ENCODE data around the gene CDH4. TPM values are rescaled to one million over a fixed set of nuclear protein-coding genes. Genes with fewer than 3 reads are reported as not detected.

The CDH4 gene
- total RNA-seq, 6 donors from 2014 or later = 0.20 to 1.0 (median 0.40) TPM; not detected in 1

- Histone ChIP-seq H3K36me3 (no peaks in the 10 kb centered on the region), H3K4me1 (no peaks in the 10 kb centered on the region), H3K9me3 (no peaks in the 10 kb centered on the region), H3K27me3 (no peaks in the 10 kb centered on the region), H3K27ac (no peak overlapping the region), H3K4me3 (no peak overlapping the region)
- ATAC-seq (ENCODE audit: low FRiP score in 2 of 2) (no peak), DNase-seq (no peak)
- WGBS, 2 donors = 75 to 94% methylated on average over 8 of the region's 8 CpGs
- TF ChIP-seq CTCF (IDR thresholded peaks at IDR 0.05) (no peak), POLR2A (IDR thresholded peaks at IDR 0.05) (no peak), POLR2AphosphoS5 (IDR thresholded peaks at IDR 0.05) (no peak), EP300 (IDR thresholded peaks at IDR 0.05) (no peak)
Measured at GRCh38 chr20:61855286-61855685, 603.2 kb downstream of the CDH4 start.

DNA sequence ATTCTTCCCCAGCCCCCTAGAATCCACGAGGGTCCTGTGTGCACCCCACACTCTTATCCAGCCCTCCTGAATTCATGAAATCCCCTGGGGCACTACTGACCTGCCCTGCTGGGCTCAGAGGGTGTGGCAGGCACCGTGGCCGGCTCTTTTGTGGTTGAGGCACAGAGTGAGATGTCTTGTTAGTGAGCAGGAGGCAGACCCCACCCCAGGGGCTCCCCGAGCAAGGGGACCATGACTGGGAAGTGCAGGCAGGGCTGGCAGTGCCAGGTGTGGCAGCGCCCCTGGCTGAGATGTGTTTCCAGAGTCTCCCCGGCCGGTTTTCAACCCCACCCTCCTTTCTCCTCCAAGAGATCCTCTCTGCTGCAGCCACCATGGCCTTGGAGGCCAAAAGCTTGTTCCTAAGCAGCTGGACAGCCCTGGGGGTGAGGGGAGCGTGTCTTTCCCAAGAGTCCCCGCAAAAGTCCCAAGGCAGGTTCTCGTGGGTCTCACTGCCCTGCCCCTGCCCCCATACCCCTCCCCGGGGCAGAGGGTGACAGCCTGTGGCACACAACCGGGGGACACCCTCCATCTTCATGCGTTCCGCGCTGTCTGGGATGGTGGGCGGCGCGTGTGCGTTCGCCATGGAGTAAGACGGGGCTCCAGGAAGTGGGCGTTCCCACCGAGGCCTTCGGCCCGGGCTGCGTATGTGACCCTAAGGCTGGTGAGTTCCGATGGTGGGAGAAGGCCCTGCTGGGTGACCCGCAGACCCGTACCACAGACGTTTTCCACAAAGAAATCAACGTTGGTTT, 604.8 kb downstream of the CDH4 start:
- Histone ChIP-seq H3K4me1 (no peaks in the 10 kb centered on the region), H3K9me3 (no peaks in the 10 kb centered on the region), H3K4me3 (no peak overlapping the region), H3K36me3 (no peaks in the 10 kb centered on the region), H3K27me3 (no peaks in the 10 kb centered on the region), H3K27ac (no peak overlapping the region)
- DNase-seq (peak in 1 of 2 donors; percentile 59), ATAC-seq (ENCODE audit: low FRiP score in 2 of 2) (peak in 1 of 2 donors; percentile 23)
- TF ChIP-seq EP300 (IDR thresholded peaks at IDR 0.05) = no peak
- WGBS, 2 donors = 83 to 88% methylated on average over 28 to 31 of the region's 31 CpGs

DNA sequence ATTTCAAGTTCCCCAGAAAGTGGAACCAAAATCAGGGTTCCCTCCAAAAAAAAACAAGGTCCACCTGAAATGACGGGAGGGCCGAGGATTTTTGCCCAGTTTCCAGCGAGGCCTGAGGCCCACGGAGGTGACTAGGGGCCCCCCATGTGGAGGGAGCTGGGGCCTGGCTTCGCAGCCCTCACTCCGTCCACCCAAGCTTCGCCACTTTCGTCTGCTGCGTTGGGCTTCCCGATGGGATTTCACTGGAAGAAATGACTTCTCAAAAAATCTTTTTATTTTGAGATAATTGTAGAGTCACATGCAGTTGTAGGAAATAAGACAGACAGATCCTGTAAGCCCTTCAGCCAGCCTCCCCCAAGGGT, 605.3 kb downstream of the CDH4 start:
- no peak overlapping the region for H3K4me3 ChIP-seq
- no peaks in the 10 kb centered on the region for H3K27me3 ChIP-seq
- H3K9me3 ChIP-seq = no peaks in the 10 kb centered on the region
- no peaks in the 10 kb centered on the region for H3K4me1 ChIP-seq
- TF ChIP-seq EP300 (IDR thresholded peaks at IDR 0.05) = no peak
- no peak for TF ChIP-seq POLR2A (IDR thresholded peaks at IDR 0.05)
- TF ChIP-seq POLR2AphosphoS5 (IDR thresholded peaks at IDR 0.05) = no peak
- TF ChIP-seq CTCF (IDR thresholded peaks at IDR 0.05) = no peak
- H3K27ac ChIP-seq = no peak overlapping the region
- ATAC-seq (ENCODE audit: low FRiP score in 2 of 2) (no peak), DNase-seq (no peak)
- 76 to 80% methylated on average over 10 of the region's 10 CpGs for WGBS, 2 donors
- no peaks in the 10 kb centered on the region for H3K36me3 ChIP-seq

DNA sequence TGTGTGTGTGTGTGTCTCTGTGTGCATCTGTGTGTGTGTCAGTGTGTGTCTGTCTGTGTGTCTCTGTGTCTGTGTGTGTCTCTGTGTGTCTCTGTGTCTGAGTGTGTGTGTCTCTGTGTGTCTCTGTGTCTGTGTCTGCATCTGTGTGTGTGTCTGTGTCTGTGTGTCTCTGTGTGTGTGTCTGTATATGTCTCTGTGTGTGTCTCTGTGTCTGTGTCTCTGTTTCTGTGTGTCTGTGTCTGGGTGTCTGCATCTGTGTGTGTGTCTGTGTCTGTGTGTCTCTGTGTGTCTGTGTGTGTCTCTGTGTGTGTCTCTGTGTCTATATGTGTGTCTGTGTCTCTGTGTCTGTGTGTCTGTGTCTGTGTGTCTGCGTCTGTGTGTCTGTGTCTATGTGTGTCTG, 605.8 kb downstream of the CDH4 start:
- WGBS, 2 donors = 92 to 100% methylated on average over 1 of the region's 1 CpG
- Histone ChIP-seq H3K9me3 (no peaks in the 10 kb centered on the region), H3K27me3 (no peaks in the 10 kb centered on the region), H3K36me3 (no peaks in the 10 kb centered on the region), H3K4me3 (no peak overlapping the region), H3K27ac (no peak overlapping the region), H3K4me1 (no peaks in the 10 kb centered on the region)
- DNase-seq = no peak
- TF ChIP-seq POLR2A (IDR thresholded peaks at IDR 0.05) (no peak), CTCF (IDR thresholded peaks at IDR 0.05) (no peak), POLR2AphosphoS5 (IDR thresholded peaks at IDR 0.05) (no peak), EP300 (IDR thresholded peaks at IDR 0.05) (no peak)
- ATAC-seq (ENCODE audit: low FRiP score in 2 of 2) = no peak

DNA sequence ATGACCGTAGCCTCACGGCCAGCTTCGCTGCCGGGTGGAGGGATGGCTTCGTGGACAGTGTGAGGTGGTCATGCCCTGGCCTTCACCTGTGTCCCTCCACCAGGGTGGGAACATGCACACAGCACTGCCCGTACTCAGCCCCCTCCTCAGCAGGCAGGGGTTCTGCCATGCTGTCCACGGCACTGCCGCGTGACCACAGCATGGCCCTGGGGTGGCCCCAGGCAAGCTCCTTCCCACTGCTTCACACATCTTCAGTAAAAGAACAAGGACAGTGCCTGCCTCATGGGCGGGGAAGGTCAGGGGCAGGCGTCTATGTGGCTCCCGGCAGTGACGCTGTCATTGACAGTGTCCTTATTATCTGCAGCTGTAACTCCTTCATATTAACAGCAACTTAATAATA, 607.7 kb downstream of the CDH4 start:
- Histone ChIP-seq H3K4me1 (no peaks in the 10 kb centered on the region), H3K4me3 (no peak overlapping the region), H3K9me3 (peaks cover 0 to 5% (median 0%) of the 10 kb centered on the region in 4 donors), H3K36me3 (no peaks in the 10 kb centered on the region), H3K27me3 (no peaks in the 10 kb centered on the region), H3K27ac (no peak overlapping the region)
- ATAC-seq (ENCODE audit: low FRiP score in 2 of 2) (no peak), DNase-seq (peak in 1 of 2 donors; percentile 54)
- 83 to 89% methylated on average over 4 to 13 of the region's 13 CpGs for WGBS, 2 donors
- no peak for TF ChIP-seq POLR2AphosphoS5 (IDR thresholded peaks at IDR 0.05)

Measured in upper lobe of left lung (tissue), 6 donors.